ENCODE results near the gene KLF16.
"Not testable (repeated sequence)": the region's sequence is repeated elsewhere in the genome, so short reads cannot be mapped to it uniquely, and the experiment has no call there.

Gene KLF16

DNA sequence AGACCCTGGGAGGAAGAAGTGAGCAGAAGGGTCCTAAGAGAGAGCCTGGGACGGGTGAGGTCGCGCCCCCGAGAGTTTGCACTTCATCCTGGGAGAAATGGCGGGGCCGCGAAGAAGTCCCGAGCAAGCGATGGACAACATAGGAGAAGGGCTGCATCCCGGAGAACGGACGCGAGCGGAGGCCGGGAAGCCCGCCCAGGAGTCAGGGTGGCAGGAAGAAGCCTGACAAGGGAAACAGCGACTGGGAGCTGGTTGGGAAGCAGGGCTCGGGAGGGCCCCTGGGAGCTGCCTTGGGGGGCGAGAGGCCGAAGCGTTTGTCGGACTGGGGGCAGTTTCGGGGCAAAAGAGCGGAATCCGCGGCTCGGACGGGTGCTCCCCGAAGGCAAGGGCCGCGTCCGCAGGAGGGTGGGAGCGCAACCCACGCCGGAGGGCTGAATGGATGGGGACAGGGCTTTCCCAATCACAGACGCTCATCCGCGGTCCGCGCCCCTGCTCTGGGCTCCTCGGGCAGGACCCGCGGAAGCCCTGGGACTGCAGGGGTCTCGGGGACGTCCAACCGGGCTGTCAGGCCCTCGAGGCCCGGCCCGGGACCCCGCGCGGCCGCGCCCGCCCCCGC, 21.4 kb upstream of the KLF16 start:
- peak overlapping the region; percentile 85 for H3K4me3 ChIP-seq (ENCODE audit: low read depth, low read length)

DNA sequence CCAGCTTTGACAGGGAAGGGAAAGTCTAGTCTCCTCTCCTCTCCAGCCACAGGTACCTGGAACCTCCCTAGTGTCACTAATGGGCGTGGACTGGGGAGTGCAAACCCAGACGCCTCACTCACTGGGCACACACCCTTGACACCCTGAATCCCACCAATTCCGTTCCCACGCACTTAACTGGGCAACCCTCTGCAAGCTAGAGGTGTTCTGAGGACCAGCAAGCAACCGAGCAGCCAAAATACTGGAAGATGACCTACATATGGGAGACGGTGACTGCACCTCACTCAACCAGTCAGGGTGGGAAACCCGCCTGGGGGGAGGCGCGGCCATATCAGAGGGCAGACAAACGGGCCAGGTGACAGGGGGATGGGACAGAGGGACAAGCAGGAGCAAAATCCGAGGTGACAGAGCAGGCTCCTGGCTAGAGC, 20.9 kb upstream of the KLF16 start:
- H3K4me3 ChIP-seq (ENCODE audit: low read depth, low read length) = peak overlapping the region; percentile 85

DNA sequence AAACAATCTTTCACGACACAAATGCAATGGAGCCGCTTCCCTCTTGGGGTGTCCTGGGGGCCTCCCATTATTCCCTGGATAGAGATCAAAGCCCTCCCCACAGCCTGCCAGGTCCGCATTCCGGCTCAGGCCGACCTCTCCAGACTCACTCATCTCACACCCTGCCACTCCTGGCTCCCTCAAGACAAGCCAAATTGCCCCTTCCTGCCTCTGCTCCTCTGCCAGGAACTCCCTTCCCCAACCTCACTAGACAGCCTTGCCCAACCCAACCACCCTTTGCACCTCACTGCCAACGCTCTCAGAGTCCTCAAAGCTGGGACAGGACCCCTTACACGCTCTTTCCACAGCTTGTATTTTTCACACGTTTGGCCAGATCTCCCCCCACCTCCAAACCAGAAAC, 20.4 kb upstream of the KLF16 start:
- no peak overlapping the region for H3K4me3 ChIP-seq (ENCODE audit: low read depth, low read length)

DNA sequence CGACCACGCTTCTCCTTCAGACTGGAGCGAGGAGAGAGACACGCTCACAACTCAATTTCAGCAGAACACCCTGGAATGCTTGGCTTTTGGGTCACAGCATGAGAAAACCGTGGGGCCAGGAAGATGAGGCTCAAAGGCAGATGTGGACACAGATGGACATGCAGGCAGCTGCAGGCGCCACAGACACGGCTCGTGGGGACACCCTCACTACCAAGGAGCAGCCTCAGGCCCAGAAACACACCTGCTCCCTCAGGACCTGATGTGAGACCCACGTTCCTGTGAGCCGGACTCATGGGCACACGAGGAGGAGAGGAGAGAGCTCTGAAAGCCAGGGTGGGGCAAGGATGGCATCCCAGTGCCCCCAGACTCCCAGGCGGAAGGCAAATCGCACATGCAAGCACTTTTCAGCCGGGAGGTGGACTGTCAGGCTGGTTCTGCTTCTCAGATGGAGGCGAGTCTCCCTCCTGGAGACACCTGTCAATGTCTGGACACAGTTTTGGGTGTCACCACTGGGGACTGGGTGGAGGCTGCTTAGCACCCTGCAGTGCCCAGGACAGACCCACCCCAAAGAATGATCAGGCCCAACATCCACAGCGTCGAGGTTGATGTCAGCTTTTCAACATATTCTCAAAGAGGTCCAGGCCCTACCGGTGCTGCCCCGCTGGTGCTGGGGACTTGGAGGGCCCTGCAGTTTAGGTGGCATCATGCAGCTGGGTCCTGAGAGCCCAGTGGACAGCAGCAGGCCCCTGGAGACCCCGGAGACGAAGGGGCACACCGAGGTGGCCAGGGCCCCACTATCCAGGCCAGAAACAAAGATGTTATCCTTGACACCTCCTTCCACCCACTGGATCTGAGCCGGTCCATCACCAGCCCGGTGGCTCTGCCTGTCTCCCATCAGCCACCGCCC, 19.7 kb upstream of the KLF16 start:
- no peak overlapping the region for H3K4me3 ChIP-seq (ENCODE audit: low read depth, low read length)

DNA sequence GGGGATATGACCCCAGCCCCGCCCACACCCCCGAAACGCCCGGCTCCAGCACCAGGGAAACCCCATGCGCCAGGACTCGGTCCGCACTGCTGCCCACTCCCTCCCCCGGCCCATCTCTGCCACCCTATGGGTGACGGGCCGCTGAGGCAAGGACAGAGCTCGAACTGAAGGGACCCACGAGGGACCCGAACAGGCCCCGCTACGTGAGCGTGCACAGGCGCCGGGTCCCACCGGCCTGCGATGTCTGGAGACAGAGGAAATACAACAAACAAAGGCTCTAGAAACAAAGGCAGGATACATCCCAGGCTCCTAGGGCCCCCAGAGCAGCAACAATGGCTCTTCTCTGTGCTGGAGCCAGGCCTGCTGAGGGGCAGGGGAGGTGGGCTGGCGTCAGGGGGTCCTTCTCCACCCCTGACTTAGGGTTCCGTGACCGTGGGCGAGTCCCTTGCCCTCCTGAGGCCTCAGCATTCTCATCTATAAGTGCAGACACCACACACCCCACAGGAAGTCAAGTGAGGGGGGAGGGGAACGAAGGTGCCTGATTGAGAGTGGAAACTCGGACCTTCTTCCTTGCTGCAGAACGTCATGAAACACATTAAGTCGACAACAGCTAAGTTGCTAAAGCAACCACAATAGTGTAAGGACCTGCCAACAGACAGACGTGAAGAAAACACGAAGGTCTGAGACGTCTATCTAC, 18.9 kb upstream of the KLF16 start:
- H3K4me3 ChIP-seq (ENCODE audit: low read depth, low read length) = no peak overlapping the region

DNA sequence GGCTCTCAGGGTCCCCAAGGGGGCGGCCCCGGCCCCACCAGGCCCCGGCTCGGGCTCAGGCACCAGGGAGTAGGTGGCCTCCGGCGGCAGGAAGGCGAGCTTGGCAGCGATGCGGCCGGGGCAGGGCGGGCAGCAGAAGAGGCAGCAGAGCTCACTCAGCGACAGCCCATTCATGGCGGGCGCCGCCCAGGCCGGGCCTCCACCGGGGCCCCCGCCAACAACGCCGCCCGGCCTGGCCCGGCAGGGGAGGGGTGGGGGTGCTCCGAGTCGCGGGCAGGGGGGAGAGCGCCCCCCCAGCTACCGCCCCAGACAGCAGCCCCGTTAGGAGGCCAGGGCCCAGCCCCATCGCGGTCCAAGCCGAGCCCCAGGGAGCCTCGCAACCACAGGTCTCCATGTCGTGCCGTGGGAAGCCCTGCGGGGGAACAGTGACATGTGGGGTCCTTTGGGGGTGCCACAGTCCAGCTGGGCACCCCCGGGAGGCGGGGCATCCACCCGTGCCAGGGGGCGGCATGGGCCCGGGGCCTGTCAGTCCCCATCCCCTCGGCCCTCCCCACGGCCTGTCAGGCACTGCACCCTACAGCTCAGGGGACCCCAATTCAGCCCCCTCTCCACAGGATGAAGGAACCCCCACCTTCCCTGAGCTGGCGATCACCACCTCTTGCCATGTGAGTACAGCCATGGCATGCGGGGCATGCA, 18.2 kb upstream of the KLF16 start:
- not testable (repeated sequence) for H3K4me3 ChIP-seq (ENCODE audit: low read depth, low read length)

DNA sequence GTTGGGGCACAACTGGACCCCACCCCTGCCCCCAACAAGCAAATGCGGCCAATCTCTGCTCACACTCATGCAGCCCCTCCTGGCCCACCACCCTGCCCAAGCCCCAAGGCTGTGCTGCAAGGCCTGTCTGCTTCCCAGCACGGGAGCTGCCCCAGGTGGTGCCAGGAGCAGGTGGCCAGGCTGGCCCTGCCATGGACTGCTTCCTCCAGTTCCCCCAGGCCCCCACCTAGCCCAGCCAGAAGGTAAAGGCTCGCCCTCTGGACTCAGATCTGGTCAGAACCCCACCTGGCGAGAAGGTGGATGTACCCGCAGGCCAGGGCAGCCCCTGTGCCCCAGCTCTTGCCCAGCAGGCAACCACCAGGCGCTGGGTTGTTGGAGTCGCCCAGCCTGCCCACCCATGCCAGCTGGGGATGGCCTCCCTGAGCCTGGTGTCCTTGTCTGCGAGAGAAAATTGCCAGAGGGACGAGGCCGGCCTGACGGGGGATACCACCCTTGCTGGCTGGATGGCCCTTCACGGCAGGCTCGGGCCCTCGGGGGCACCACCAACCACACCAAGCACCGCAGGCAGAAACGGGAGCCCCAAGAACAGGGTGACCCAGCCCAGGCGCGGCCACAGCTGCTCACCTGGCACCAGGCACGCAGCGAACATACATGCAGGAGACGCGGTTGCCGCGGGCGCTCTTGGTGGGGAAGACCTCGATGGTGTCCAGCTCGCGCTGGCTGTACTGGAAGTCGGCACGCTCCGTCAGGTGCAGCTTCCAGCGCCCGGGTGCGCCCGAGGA, 17.4 kb upstream of the KLF16 start:
- no peak overlapping the region for H3K4me3 ChIP-seq (ENCODE audit: low read depth, low read length)

DNA sequence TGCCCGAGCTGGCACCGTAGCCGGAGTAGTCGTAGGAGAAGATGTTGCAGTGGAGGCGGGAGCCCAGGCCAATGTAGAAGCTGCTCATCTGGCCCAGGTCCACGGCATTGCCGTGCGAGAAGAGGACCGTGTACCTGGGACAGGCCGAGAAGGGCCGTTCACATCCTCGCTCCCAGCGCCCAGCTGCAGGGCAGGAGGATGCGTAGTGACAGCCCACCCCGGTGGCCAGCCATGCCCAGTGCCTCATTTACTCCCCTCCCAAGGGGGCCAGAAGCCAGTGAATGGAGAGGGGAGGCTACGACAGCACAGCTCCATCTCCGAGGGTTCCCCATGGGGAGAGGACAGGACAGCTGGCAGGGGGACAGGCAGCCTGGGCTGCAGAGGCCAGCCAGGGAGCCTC, 16.6 kb upstream of the KLF16 start:
- not testable (repeated sequence) for H3K4me3 ChIP-seq (ENCODE audit: low read depth, low read length)

DNA sequence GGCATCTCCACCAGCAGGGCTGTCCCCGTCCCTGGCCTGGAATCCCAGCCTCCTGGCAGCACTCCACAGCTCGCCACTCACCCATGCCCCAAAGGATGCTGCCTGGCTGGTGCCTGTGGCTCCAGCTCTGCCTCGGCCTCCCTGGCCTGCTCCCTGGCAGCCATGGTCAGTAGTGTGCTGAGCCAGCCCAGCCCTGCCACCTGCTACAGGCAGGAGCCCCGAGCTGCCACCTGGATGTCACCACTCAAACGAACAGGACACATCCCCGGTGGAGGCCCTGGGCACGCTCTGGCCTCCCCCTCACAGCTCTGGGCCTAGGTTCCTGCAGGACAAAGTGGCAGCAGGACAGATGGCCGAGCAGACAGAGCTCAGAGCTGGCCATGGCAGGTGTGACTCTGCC, 15.2 kb upstream of the KLF16 start:
- H3K4me3 ChIP-seq (ENCODE audit: low read depth, low read length) = not testable (repeated sequence)

DNA sequence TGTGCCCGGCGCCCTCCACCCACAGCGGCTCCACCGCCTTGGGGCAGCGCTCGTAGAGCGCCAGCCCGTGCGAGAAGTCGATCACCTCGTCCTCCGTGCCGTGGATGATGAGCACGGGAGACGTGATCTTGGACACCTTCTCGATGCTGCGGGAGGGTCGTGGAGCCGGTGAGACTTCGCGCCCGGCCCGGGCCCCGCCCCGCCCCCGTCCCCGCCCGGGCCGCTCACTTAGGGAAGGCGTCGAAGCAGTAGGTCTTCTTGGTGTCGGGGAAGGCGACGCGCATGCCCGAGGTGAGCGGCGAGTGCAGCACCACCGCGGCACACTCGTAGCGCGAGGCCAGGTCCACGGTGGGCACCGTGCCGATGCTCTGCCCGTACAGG, 13.9 kb upstream of the KLF16 start:
- H3K4me3 ChIP-seq (ENCODE audit: low read depth, low read length) = not testable (repeated sequence)

DNA sequence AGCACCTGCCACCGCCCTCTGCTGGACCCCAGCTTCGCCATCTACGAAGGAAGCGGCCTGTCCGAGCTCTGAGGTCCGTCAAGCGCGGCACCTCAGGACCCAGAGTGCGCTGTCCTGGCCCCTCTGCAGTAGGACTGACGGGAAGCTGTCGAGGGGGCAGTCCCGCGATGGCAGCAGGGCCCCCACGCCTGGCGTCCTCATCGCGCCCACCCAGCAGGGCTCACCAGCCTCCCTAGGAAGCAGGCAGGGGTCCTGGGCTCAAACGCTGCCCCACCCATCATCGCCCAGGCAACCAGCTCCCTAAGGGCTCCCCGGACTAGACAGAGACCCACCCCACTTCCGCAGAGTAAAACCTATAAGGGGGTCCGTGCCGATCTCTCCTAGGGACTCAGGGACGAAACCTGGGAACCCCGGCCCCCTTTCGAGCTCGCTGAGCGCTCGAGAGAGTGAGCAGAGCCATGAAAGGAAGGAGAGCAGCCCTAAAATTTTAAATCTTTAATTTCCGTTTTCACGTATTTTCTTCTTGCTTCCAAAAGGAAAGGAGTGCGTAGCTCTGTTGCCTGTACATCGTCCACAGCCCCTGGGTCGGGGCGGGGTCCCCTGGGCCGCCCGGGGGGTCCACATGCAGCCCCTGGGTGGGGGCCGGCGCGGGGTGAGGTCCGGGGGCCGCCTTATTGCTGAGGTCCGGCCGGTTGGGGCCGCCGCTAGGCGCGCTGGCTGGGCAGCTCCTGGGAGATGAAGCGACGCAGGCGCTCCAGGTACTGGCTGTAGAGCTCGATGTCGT, 13.3 kb upstream of the KLF16 start:
- peak overlapping the region; percentile 98 for H3K4me3 ChIP-seq (ENCODE audit: low read depth, low read length)

DNA sequence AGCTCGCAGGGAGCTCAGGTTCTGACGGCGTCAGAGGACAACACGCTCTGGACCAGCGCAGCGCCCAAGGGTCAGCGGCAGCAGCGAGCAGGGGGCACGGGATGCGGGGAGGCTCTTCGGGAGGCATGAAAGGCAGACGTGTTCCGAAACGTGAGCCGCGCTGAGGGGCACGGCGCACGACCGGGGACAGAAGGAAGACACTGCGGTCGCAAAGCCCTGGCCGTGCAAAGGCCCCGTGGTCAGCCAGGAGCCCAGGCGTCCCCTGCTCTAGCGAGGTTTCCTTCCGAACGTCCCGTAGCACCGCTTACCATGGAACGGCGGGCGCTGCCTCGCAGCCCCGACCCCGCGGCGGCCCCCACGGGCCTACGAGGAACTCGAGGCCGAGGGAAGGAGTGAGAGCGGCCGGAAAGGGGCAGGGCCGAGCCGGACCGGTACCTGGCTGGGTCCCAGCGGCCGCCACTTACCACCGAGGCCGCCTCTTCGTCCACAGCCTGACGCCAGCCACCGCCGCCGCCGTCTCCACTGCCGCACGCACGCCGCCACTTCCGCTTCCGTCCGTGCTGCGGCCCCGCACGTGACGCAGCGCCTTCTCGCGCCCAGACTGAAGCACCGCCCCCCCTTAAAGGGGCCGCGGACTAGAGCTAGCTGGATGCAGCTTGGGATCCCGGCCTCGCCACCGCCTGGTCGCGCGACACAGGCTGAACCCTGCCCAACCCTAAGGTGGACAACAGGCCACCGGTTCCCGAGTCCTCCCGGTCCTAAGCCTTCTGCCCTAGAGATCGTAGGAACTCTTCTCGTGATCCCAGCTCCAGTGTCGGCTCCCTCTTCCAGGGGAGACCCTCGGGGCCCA, 12.5 kb upstream of the KLF16 start:
- H3K4me3 ChIP-seq (ENCODE audit: low read depth, low read length) = peak overlapping the region; percentile 98

DNA sequence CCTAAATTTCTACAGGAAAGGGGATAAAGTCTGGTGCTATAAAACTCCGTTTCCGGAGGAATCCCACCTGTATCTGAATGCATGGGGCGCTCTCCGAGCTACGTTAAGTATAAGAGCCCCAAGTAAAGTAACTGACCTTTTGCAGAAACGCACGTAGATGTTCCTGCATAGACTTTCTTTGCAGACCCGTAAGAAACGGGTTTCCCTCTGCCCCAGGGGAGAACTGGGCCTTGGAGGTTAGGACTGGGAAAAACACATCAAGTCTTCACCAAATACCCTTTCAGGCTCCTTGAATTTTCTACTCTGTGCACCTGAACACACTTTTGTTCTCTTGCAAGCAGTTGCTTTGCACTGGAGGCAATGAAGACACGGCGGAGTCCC, 11.9 kb upstream of the KLF16 start:
- H3K4me3 ChIP-seq (ENCODE audit: low read depth, low read length) = peak overlapping the region; percentile 98

DNA sequence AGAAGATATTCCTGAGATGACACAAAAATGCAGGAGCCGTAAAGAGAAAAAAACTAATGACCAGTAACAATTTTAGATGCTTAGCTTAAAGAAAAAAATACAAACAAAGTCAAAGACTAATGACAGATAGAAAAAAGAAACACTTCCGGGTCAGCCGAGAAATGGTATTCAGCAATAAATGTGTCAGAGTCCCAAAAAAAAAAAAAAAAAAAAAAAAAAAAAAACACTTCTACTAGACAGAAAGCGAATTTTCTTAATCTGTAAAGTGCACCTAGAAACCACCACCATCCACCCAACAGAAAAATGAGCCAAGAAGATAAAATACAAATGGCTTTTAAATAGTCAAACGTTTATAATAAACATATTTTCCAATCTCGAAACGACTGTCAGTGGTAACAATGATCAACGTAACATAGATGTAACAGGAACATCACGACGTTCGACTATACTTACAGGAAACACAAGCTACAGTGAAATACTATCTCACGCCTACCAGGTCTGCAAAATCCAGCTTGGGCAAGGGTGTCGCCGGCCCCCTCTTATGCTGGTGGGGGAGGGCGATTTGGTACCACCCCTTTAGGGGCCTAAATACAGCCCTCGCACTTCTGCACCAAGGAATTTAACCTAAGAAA, 11.3 kb upstream of the KLF16 start:
- H3K4me3 ChIP-seq (ENCODE audit: low read depth, low read length) = peak overlapping the region; percentile 98

DNA sequence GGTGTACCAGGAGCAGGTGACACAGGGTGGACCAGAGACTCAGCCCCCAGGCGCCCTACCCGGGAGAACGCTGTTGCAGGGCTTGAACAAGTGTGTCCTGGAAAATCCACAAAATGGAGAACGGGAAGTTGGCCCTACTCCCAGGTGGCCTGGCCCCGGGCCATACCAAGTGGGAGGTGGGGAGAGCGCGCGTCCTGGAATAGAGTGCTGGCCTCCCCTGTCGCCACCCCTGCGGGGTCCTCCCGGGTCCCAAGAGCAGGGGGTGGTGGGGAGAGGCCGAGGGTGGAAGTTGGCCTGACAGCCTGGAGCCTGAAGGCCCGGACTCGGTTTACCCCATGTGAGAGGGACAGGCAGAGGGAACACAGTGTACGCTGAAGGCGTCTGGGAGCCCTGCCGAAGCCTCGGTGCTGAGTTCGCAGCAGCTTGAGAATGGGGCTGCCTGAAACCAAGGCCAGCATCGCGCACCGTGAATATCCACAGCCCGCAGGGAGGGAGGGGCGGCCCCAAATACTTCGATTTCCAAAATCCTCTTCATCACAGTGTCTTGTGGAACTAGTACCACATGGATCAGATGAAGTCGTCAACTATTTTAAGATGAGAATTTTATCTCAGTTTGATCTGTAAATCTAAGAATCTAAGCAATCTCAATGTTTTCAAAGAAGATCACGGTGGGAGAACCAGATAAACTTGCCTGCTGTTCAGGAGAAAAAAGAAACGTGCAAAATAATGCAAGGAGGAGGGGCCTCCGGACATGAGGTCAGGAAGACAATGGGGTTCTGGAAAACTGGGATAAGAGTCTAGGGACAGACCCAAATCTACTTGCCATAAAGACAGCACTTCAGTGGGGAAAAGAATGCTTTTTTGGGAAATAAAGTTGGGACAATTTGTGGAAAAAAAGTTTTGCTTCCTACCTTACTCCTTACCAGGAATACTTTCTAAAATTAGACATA, 10.4 kb upstream of the KLF16 start:
- no peak overlapping the region for H3K4me3 ChIP-seq (ENCODE audit: low read depth, low read length)

DNA sequence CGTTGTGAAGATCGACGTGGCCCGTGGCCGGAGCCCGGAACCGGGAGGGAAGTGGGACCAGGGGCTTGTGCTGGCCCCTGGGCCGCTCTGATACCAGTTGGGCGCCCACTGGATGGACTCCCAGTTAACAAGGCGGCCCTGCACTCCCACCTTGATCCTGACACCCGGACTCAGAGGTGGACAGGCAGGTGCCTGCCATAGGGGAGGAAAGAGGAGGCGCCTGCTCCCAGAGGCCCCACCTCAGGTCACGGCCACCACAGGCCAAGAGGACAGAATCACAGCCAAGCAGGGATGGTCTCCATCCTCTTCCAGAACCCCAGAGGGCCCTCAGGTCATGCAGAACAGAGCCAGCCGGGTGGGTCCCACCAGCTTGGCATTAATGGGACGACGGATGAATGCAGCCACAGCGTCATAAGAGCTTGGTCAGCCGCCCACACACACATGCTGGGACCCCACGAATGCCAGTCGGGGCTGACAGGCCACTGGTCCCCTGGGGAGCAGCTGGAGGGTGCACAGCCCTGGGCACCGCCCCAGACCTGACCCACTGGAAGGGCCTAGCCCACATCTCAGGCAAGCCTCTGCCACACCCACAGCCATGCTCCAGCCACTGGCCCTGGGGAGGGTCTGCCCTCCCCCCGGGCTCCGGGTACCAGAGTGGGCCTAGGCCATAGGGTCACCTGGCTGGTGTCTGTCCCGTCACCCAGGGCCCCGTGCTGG, 9.6 kb upstream of the KLF16 start:
- H3K4me3 ChIP-seq (ENCODE audit: low read depth, low read length) = no peak overlapping the region

DNA sequence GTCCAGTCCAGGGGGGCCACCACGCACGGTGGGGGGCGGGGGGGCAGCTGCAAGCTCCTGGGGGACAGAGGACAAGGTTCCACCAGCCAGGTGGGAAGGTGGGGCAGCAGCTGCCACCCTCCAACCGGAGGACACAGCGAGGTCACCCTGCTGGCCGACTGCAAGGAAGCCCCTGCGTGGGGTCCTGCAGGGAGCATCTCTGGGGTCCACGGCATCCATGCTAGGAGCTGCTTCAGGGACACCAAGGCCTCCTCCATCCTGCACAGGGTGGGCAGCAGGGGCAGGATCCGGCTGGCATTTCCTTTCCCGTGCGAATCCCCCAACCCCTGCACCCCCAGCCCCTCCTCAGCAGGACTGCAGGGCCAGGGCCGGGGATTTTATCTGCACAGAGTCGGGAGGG, 8.3 kb upstream of the KLF16 start:
- H3K4me3 ChIP-seq (ENCODE audit: low read depth, low read length) = no peak overlapping the region
